Naive thymus-derived CD4-positive, alpha-beta T cell (primary cell): ENCODE data around the gene EVX2. TPM values are rescaled to one million over a fixed set of nuclear protein-coding genes. Genes with fewer than 3 reads are reported as not detected.

Experiments used
- ATAC-seq: fragments of 150-1000 bp; cut with Tn5 transposase; 2 replicates; pipeline ENCODE4 v1.10.0; 2021; ENCODE audit warnings: mild to moderate bottlenecking, moderate library complexity
- CTCF ChIA-PET: fragments of 350-600 bp; sonication (Branson Sonifier 250); formaldehyde crosslinking; loops from one replicate; lab custom pipeline; 2021; ENCODE audit warnings: antibody characterized with exemption; lab: Charles Lee
- POLR2A ChIA-PET: fragments of 350-600 bp; sonication (Branson Sonifier 250); formaldehyde crosslinking; loops from one replicate; lab custom pipeline; 2021; ENCODE audit warnings: antibody characterized with exemption, inconsistent platforms; lab: Charles Lee
- DNase-seq, 9 donors: peaks; one replicate each; pipeline versions ENCODE4 v3.0.0 to v3.0.0-alpha.2; 2020 to 2022; ENCODE audit warnings: mixed read lengths in 1 of 9
- H3K27ac ChIP-seq: one replicate; pipeline ENCODE4 v1.7.0; 2013; ENCODE audit warnings: mild to moderate bottlenecking, low read depth, low read length, moderate library complexity
- H3K27me3 ChIP-seq, 2 donors: one replicate each; pipeline ENCODE4 v1.7.0; 2013; ENCODE audit warnings: low read length in 2 of 2, mild to moderate bottlenecking in 2 of 2, moderate library complexity in 2 of 2; ENCODE audit not compliant: control insufficient read depth in 2 of 2, insufficient read depth in 2 of 2
- H3K36me3 ChIP-seq, 3 experiments: 1 replicate in 2 of 3; 2 replicates in 1 of 3; pipeline ENCODE4 v1.7.0; 2013; ENCODE audit warnings: low read length in 3 of 3, mild to moderate bottlenecking in 3 of 3, moderate library complexity in 1 of 3; ENCODE audit not compliant: insufficient read depth in 3 of 3, control insufficient read depth in 2 of 3
- H3K4me1 ChIP-seq, 2 donors: one replicate each; pipeline ENCODE4 v1.7.0; 2013; ENCODE audit warnings: low read length in 2 of 2, mild to moderate bottlenecking in 2 of 2, moderate library complexity in 1 of 2; ENCODE audit not compliant: control insufficient read depth in 2 of 2, insufficient read depth in 2 of 2
- H3K4me3 ChIP-seq: 2 replicates; pipeline ENCODE4 v1.7.0; 2013; ENCODE audit warnings: mild to moderate bottlenecking, low read length
- H3K9me3 ChIP-seq, 3 experiments: 1 replicate in 2 of 3; 2 replicates in 1 of 3; pipeline ENCODE4 v1.7.0; 2013; ENCODE audit warnings: low read length in 3 of 3; ENCODE audit not compliant: control insufficient read depth in 2 of 3
- H3K27ac Mint-ChIP-seq, 9 donors: one replicate each; pipeline ENCODE4 v1.8.0; 2020 to 2022; ENCODE audit warnings: mixed read lengths in 9 of 9, mild to moderate bottlenecking in 8 of 9, moderate library complexity in 5 of 9, inconsistent platforms in 2 of 9
- H3K27me3 Mint-ChIP-seq, 5 donors: one replicate each; pipeline ENCODE4 v1.8.0; 2021 to 2022; ENCODE audit warnings: mixed read lengths in 5 of 5, mild to moderate bottlenecking in 1 of 5
- H3K36me3 Mint-ChIP-seq, 5 donors: one replicate each; pipeline ENCODE4 v1.8.0; 2020 to 2022; ENCODE audit warnings: mixed read lengths in 5 of 5, mild to moderate bottlenecking in 3 of 5, inconsistent platforms in 1 of 5
- H3K4me1 Mint-ChIP-seq, 7 donors: one replicate each; pipeline ENCODE4 v1.8.0; 2020 to 2022; ENCODE audit warnings: mixed read lengths in 7 of 7, mild to moderate bottlenecking in 3 of 7, inconsistent platforms in 1 of 7
- H3K4me3 Mint-ChIP-seq, 10 donors: one replicate each; pipeline ENCODE4 v1.8.0; 2020 to 2022; ENCODE audit warnings: mild to moderate bottlenecking in 10 of 10, mixed read lengths in 10 of 10, moderate library complexity in 6 of 10, inconsistent platforms in 2 of 10
- H3K9me3 Mint-ChIP-seq, 11 donors: one replicate each; pipeline ENCODE4 v1.8.0; 2020 to 2022; ENCODE audit warnings: mixed read lengths in 11 of 11, mild to moderate bottlenecking in 4 of 11, inconsistent platforms in 1 of 11, moderate library complexity in 1 of 11
- intact Hi-C, 2 donors: fragments of 100-400 bp; cut with micrococcal nuclease; formaldehyde crosslinking; loops; one replicate each; pipeline ENCODE4 v1.15.1; 2023
- polyA plus RNA-seq, 2 donors: library from polyadenylated mRNA; unstranded; fragments of 300-500 nt; fragmentation: Illumina TruSeq; gene quantifications; one replicate each; pipeline ENCODE4 v1.2.3, GENCODE V29; 2021
- total RNA-seq, 6 experiments: library from RNA in 5 of 6; stranded (reverse) in 5 of 6; gene quantifications; 1 replicate in 5 of 6; 2 replicates in 1 of 6; pipeline ENCODE4 v1.2.3 and lab custom pipeline; 2021 to 2026

EVX2 gene
- total and polyA plus RNA-seq, 7 experiments from 2014 or later: not detected

- peaks cover 0 to 5% (median 0%) of the 10 kb centered on the region in 5 donors for H3K36me3 Mint-ChIP-seq
- ChIA-PET CTCF (interaction anchor here (0.7 to 1.8 kb wide), 4 partner anchors 408 to 847 kb away, joined by 4 to 25 read pairs (median 6); no protein-coding TSS in a partner anchor), POLR2A (interaction anchor here (1.2 kb wide), 1 partner anchor 408 kb away, joined by 4 read pairs; no protein-coding TSS in a partner anchor)
- H3K27me3 Mint-ChIP-seq: peaks cover 84 to 94% (median 88%) of the 10 kb centered on the region in 5 donors
- intact Hi-C loops: loop anchor here (1.0 to 5.0 kb wide), 10 partner anchors 19 to 1396 kb away; partner anchors contain the start of gene LNPK (in 1 of the 2)
- H3K27ac ChIP-seq: no peak overlapping the region
- peaks cover 0 to 4% (median 0%) of the 10 kb centered on the region in 3 experiments for H3K9me3 ChIP-seq
- peaks cover 14 to 18% of the 10 kb centered on the region in 2 donors for H3K4me1 ChIP-seq
- peak overlapping the region in 1 of 9 donors; percentile 30 for H3K27ac Mint-ChIP-seq
- H3K4me3 ChIP-seq: peak overlapping the region; percentile 35
- peak overlapping the region; percentile 72 to 86 (median 76) for H3K4me3 Mint-ChIP-seq
- peaks cover 38 to 67% of the 10 kb centered on the region in 2 donors for H3K27me3 ChIP-seq
- no peaks in the 10 kb centered on the region for H3K36me3 ChIP-seq
- DNase-seq (no peak), ATAC-seq (no peak)
- H3K4me1 Mint-ChIP-seq: peaks cover 17 to 35% (median 29%) of the 10 kb centered on the region in 7 donors
- peaks cover 0 to 33% (median 7%) of the 10 kb centered on the region in 11 donors for H3K9me3 Mint-ChIP-seq
Observed at GRCh38 chr2:176097820-176098365, 14.1 kb upstream of the EVX2 start.

DNA sequence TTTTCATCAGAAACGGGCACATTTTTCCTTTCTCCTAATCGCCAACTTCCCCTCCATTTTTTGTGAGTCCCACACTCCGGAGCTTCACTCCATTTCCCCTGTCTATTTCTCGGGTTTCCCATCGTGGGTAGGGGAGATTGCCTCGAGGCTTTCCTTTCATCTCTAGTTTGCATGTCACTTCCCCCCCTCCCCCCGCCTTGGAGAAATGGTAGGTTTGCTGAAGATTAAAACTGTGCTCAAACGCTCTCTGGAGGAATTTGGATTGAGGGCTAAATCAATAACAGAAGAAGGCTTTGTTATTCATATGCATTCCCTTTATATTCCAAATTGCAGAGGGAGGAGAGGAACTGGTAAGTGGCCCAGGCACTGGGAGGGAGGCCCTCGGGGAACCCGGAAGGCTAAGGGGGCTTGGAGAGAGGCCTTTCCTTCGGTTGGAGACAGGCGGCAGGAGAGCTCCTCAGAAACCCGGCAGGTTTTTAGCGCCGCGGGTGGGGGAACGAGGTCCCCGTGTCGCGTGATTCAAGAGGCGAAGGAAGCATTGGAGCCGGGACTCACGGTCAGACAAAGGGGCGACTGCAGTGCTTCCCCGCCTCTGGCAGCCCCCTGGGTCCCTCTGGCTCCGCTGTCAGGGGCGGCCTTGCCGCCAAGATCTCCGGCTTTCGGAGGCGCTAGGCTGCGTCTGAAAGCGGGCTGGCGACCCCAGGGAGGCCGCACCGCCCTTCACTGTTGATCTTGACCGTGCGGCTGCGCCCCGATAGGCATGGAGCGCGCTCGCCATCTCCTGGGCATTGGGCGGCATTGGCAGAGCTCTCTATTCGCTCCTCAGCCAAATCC lies 13.4 kb upstream of the EVX2 start:
- POLR2A ChIA-PET: interaction anchor here (0.6 to 1.2 kb wide), 2 partner anchors 23 to 407 kb away, joined by 3 to 4 read pairs; no protein-coding TSS in a partner anchor

GRCh38 chr2:176096243-176096985 lies 12.7 kb upstream of the EVX2 start:
- H3K9me3 Mint-ChIP-seq: peaks cover 0 to 40% (median 10%) of the 10 kb centered on the region in 11 donors

More for the DNA sequence above, 13.4 kb upstream of the EVX2 start:
- H3K9me3 Mint-ChIP-seq: peaks cover 0 to 33% (median 7%) of the 10 kb centered on the region in 11 donors
- H3K36me3 Mint-ChIP-seq: peaks cover 0 to 5% (median 0%) of the 10 kb centered on the region in 5 donors
- peaks cover 0 to 4% (median 0%) of the 10 kb centered on the region in 3 experiments for H3K9me3 ChIP-seq
- H3K4me3 ChIP-seq: peak overlapping the region; percentile 35
- peak overlapping the region; percentile 72 to 86 (median 76) for H3K4me3 Mint-ChIP-seq
- intact Hi-C loops: loop anchor here (1.0 to 5.0 kb wide), 9 partner anchors 35 to 1395 kb away; partner anchors contain the start of gene LNPK (in 1 of the 2)
- H3K27me3 Mint-ChIP-seq: peaks cover 78 to 88% (median 81%) of the 10 kb centered on the region in 5 donors
- CTCF ChIA-PET: interaction anchor here (0.7 to 1.9 kb wide), 7 partner anchors 407 to 846 kb away, joined by 3 to 25 read pairs (median 5); no protein-coding TSS in a partner anchor
- peaks cover 38 to 60% of the 10 kb centered on the region in 2 donors for H3K27me3 ChIP-seq
- peaks cover 17 to 35% (median 29%) of the 10 kb centered on the region in 7 donors for H3K4me1 Mint-ChIP-seq
- H3K27ac ChIP-seq: no peak overlapping the region
- peak in 4 of 9 donors; percentile 47 to 63 (median 59) for DNase-seq
- peak; percentile 81 for ATAC-seq
- no peaks in the 10 kb centered on the region for H3K36me3 ChIP-seq
- peak overlapping the region in 1 of 9 donors; percentile 30 for H3K27ac Mint-ChIP-seq
- peaks cover 14 to 18% of the 10 kb centered on the region in 2 donors for H3K4me1 ChIP-seq

GRCh38 chr2:176095421-176095820 lies 11.7 kb upstream of the EVX2 start:
- ATAC-seq (no peak), DNase-seq (no peak)
- peaks cover 0 to 4% (median 0%) of the 10 kb centered on the region in 3 experiments for H3K9me3 ChIP-seq
- ChIA-PET POLR2A (interaction anchor here (0.8 to 0.9 kb wide), 3 partner anchors 10 to 414 kb away, joined by 3 read pairs; partner anchors contain the start of gene LNPK), CTCF (interaction anchor here (1.9 kb wide), 1 partner anchor 405 kb away, joined by 6 read pairs; no protein-coding TSS in a partner anchor)
- peaks cover 24 to 48% (median 36%) of the 10 kb centered on the region in 7 donors for H3K4me1 Mint-ChIP-seq
- H3K4me1 ChIP-seq: peaks cover 14 to 18% of the 10 kb centered on the region in 2 donors
- H3K27me3 Mint-ChIP-seq: peaks cover 79 to 88% (median 82%) of the 10 kb centered on the region in 5 donors
- H3K9me3 Mint-ChIP-seq: peaks cover 0 to 49% (median 14%) of the 10 kb centered on the region in 11 donors
- peaks cover 43 to 62% of the 10 kb centered on the region in 2 donors for H3K27me3 ChIP-seq
- H3K36me3 ChIP-seq: no peaks in the 10 kb centered on the region
- H3K4me3 Mint-ChIP-seq: peak overlapping the region in 2 of 10 donors; percentile 9 to 19
- H3K36me3 Mint-ChIP-seq: peaks cover 0 to 9% (median 5%) of the 10 kb centered on the region in 5 donors
- intact Hi-C loops: loop anchor here in 1 of 2 donors (5.0 kb wide), 2 partner anchors 37 to 1393 kb away; no protein-coding TSS in a partner anchor
- H3K4me3 ChIP-seq: no peak overlapping the region
- H3K27ac ChIP-seq: no peak overlapping the region
- no peak overlapping the region for H3K27ac Mint-ChIP-seq

More at GRCh38 chr2:176096243-176096985, 12.7 kb upstream of the EVX2 start:
- no peak for DNase-seq
- H3K27ac ChIP-seq: no peak overlapping the region
- POLR2A ChIA-PET: interaction anchor here (0.6 to 0.9 kb wide), 3 partner anchors 24 to 415 kb away, joined by 3 read pairs; partner anchors contain the start of gene LNPK
- H3K4me3 Mint-ChIP-seq: peak overlapping the region; percentile 72 to 86 (median 76)
- peaks cover 43 to 59% of the 10 kb centered on the region in 2 donors for H3K27me3 ChIP-seq
- peaks cover 24 to 43% (median 36%) of the 10 kb centered on the region in 7 donors for H3K4me1 Mint-ChIP-seq
- no peaks in the 10 kb centered on the region for H3K36me3 ChIP-seq
- intact Hi-C loops: loop anchor here (2.0 to 5.0 kb wide), 5 partner anchors 36 to 1394 kb away; no protein-coding TSS in a partner anchor
- no peak for ATAC-seq
- H3K27ac Mint-ChIP-seq: peak overlapping the region in 1 of 9 donors; percentile 0
- CTCF ChIA-PET: interaction anchor here (0.5 to 1.9 kb wide), 4 partner anchors 59 to 845 kb away, joined by 3 to 6 read pairs (median 4); no protein-coding TSS in a partner anchor
- peaks cover 78 to 88% (median 81%) of the 10 kb centered on the region in 5 donors for H3K27me3 Mint-ChIP-seq
- peaks cover 0 to 6% (median 4%) of the 10 kb centered on the region in 5 donors for H3K36me3 Mint-ChIP-seq
- H3K9me3 ChIP-seq: peaks cover 0 to 4% (median 0%) of the 10 kb centered on the region in 3 experiments
- peak overlapping the region; percentile 35 for H3K4me3 ChIP-seq
- peaks cover 14 to 18% of the 10 kb centered on the region in 2 donors for H3K4me1 ChIP-seq

- ChIA-PET POLR2A (interaction anchor here (1.1 kb wide), 1 partner anchor 405 kb away, joined by 3 read pairs; no protein-coding TSS in a partner anchor), CTCF (no interaction called here)
- H3K27ac Mint-ChIP-seq: peak overlapping the region in 2 of 9 donors; percentile 65 to 69
- H3K36me3 Mint-ChIP-seq: peaks cover 0 to 12% (median 5%) of the 10 kb centered on the region in 5 donors
- peaks cover 53 to 71% of the 10 kb centered on the region in 2 donors for H3K27me3 ChIP-seq
- ATAC-seq (no peak), DNase-seq (no peak)
- peaks cover 0 to 4% (median 0%) of the 10 kb centered on the region in 3 experiments for H3K9me3 ChIP-seq
- no peak overlapping the region for H3K27ac ChIP-seq
- H3K4me3 ChIP-seq: no peak overlapping the region
- peak overlapping the region in 4 of 10 donors; percentile 20 to 60 (median 43) for H3K4me3 Mint-ChIP-seq
- intact Hi-C loops: no loop called here
- peaks cover 0 to 49% (median 19%) of the 10 kb centered on the region in 11 donors for H3K9me3 Mint-ChIP-seq
- H3K36me3 ChIP-seq: no peaks in the 10 kb centered on the region
- peaks cover 14 to 18% of the 10 kb centered on the region in 2 donors for H3K4me1 ChIP-seq
- H3K4me1 Mint-ChIP-seq: peaks cover 23 to 48% (median 36%) of the 10 kb centered on the region in 7 donors
- H3K27me3 Mint-ChIP-seq: peaks cover 84 to 91% (median 89%) of the 10 kb centered on the region in 5 donors
Observed at GRCh38 chr2:176094349-176094748, 10.6 kb upstream of the EVX2 start.
